Stimulated activated CD4-positive, alpha-beta T cell treated with anti-CD3 and anti-CD28 coated beads, Interleukin-12 subunit alpha, Interleukin-12 subunit beta, amount 100 ng/mL, for 48 hours (primary cell): ENCODE data around the gene SEC61B.

Experiments used
- DNase-seq, 3 donors: peaks; one replicate each; pipeline ENCODE4 v3.0.0-alpha.2; 2020; ENCODE audit warnings: low read depth in 2 of 3, low spot score in 1 of 3

The SEC61B gene

GRCh38 chr9:99269416-99269815 is 47.3 kb downstream of the SEC61B start:
- DNase-seq: no peak

GRCh38 chr9:99270491-99270890 is 48.4 kb downstream of the SEC61B start:
- no peak for DNase-seq

- no peak for DNase-seq
Measured at GRCh38 chr9:99272836-99273235, 50.8 kb downstream of the SEC61B start.

DNA sequence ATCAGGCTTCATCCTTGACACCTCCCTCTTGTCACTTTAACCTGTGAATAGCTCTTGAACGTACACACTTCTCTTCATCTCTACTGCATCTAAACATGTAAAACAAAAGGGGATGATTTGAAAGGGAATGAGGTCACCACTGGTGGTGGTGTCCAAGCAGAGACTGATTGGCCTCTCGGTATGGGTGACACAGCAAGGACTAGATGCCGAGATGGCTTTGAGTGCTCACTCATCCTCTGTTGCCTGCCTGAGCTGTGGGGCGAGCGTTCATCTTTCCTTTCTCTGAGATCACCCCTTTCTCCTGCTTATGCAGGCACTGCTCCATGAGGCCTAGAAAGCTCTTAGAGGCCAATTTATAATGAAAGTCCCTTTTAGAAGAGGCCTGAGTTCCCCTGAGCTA is 51.9 kb downstream of the SEC61B start:
- no peak for DNase-seq

DNA sequence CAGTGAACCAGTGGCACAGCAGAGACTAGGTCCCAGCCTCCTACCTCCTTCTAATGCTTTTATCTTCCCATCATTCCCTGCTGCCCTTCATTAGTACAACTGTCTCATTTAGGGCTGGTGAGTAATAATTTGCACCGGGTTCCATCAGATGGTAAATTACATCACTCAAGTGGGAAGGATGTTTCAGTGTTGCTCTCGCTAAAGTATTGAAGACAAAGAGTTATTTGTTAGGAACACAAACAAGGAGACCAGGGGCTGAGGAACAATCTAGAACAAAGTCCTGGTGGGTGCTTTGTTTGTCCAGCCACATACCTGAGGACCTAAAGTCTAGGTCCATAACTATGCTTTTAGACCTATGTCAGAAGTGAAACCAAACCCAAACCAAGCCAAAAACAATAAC is 52.4 kb downstream of the SEC61B start:
- no peak for DNase-seq
